ENCODE results near the gene GCKR. TPM values are rescaled to one million over a fixed set of nuclear protein-coding genes. Genes with fewer than 3 reads are reported as not detected.

The GCKR gene
- total RNA-seq, 1 experiment from 2014 or later: 3.4 TPM

- peaks cover 17% of the 10 kb centered on the region for H3K4me1 ChIP-seq (replicated peaks; ENCODE audit: insufficient read depth)
- H3K27me3 ChIP-seq (ENCODE audit: insufficient read depth, low read depth): no peaks in the 10 kb centered on the region
- H3K79me2 ChIP-seq (ENCODE audit: low read depth): 0 out of 2 replicates have a peak, but pooled peaks cover 8% of the 10 kb centered on the region
- CTCF ChIA-PET: interaction anchor here (0.6 kb wide), 1 partner anchor 473 kb away, joined by 3 read pairs; no protein-coding TSS in a partner anchor
- no peaks in the 10 kb centered on the region for H4K20me1 ChIP-seq (ENCODE audit: insufficient read depth)
- H3K27ac ChIP-seq: peak within 1 kb of the TSS; percentile 31
- intact Hi-C loops (cut with micrococcal nuclease; ENCODE audit: unreplicated experiment): loop anchor here (1.0 to 5.0 kb wide), 3 partner anchors 47 to 139 kb away; partner anchors contain the start of genes CCDC121, GPN1, KRTCAP3 and ZNF512
- POLR2A ChIA-PET (ENCODE audit: unreplicated experiment): no interaction called here
- H3K4me2 ChIP-seq: peak within 1 kb of the TSS; percentile 94
- H3K9me3 ChIP-seq (ENCODE audit: insufficient read depth, low read depth): no peaks in the 10 kb centered on the region
- H2AFZ ChIP-seq: peak within 1 kb of the TSS; percentile 97
- H3K9me2 ChIP-seq (ENCODE audit: insufficient read depth): no peaks in the 10 kb centered on the region
- no peaks in the 10 kb centered on the region for H3K36me3 ChIP-seq (ENCODE audit: low read depth)
- peaks cover 15% of the 10 kb centered on the region for H3F3A ChIP-seq (ENCODE audit: insufficient read depth, low read depth)
- TF ChIP-seq CTCF (conservative IDR thresholded peaks at IDR 0.05) (no peak), EZH2 (IDR thresholded peaks at IDR 0.05; ENCODE audit: low read depth) (no peak)
- peak; percentile 98 to 100 for DNase-seq
- H3K4me3 ChIP-seq: peak within 1 kb of the TSS; percentile 65
- TSS peak; percentile 85 for BruUV-seq (replicated peaks)
Observed at GRCh38 chr2:27489498-27490397, 6.9 kb upstream of the GCKR start, which contains the start of gene IFT172. Gene IFT172 (minus strand): TSS chr2:27489743. CDS start chr2:27489653, 90 bp downstream.

- no TSS peak for BruUV-seq (replicated peaks)
- POLR2A ChIA-PET (ENCODE audit: unreplicated experiment): no interaction called here
- H3K4me1 ChIP-seq (replicated peaks; ENCODE audit: insufficient read depth): peaks cover 36% of the 10 kb centered on the region
- 0 out of 2 replicates have a peak, but pooled peaks cover 8% of the 10 kb centered on the region for H3K79me2 ChIP-seq (ENCODE audit: low read depth)
- H3K9me2 ChIP-seq (ENCODE audit: insufficient read depth): no peaks in the 10 kb centered on the region
- H3K4me2 ChIP-seq: no peak overlapping the region
- H3K27me3 ChIP-seq (ENCODE audit: insufficient read depth, low read depth): peaks cover 7% of the 10 kb centered on the region; the same call in 1 of the 2 replicates
- H2AFZ ChIP-seq: no peak overlapping the region
- no peaks in the 10 kb centered on the region for H3K9me3 ChIP-seq (ENCODE audit: insufficient read depth, low read depth)
- TF ChIP-seq CTCF (conservative IDR thresholded peaks at IDR 0.05): no peak
- H3F3A ChIP-seq (ENCODE audit: insufficient read depth, low read depth): peaks cover 22% of the 10 kb centered on the region
- no peak overlapping the region for H3K4me3 ChIP-seq
- intact Hi-C loops (cut with micrococcal nuclease; ENCODE audit: unreplicated experiment): loop anchor here (5.0 kb wide), 1 partner anchor 90 kb away; the partner anchor contains the start of gene ZNF512
- no peaks in the 10 kb centered on the region for H4K20me1 ChIP-seq (ENCODE audit: insufficient read depth)
- H3K27ac ChIP-seq: no peak overlapping the region
- CTCF ChIA-PET: interaction anchor here (0.6 kb wide), 1 partner anchor 61 kb away, joined by 3 read pairs; no protein-coding TSS in a partner anchor
- no peak for DNase-seq
- no peaks in the 10 kb centered on the region for H3K36me3 ChIP-seq (ENCODE audit: low read depth)
Observed at GRCh38 chr2:27492557-27492956, 4.1 kb upstream of the GCKR start.

GRCh38 chr2:27493948-27494283 lies 2.7 kb upstream of the GCKR start:
- Histone ChIP-seq H3K9me2 (ENCODE audit: insufficient read depth) (no peaks in the 10 kb centered on the region), H3K79me2 (ENCODE audit: low read depth) (0 out of 2 replicates have a peak, but pooled peaks cover 3% of the 10 kb centered on the region), H3F3A (ENCODE audit: insufficient read depth, low read depth) (peaks cover 17% of the 10 kb centered on the region), H3K36me3 (ENCODE audit: low read depth) (no peaks in the 10 kb centered on the region), H3K9me3 (ENCODE audit: insufficient read depth, low read depth) (no peaks in the 10 kb centered on the region), H3K4me2 (0 out of 2 replicates have a peak overlapping the region, but pooled peaks have one; percentile 86), H4K20me1 (ENCODE audit: insufficient read depth) (no peaks in the 10 kb centered on the region), H3K4me3 (no peak overlapping the region), H3K27me3 (ENCODE audit: insufficient read depth, low read depth) (peaks cover 7% of the 10 kb centered on the region; the same call in 1 of the 2 replicates), H3K4me1 (replicated peaks; ENCODE audit: insufficient read depth) (peaks cover 31% of the 10 kb centered on the region), H2AFZ (no peak overlapping the region; the same call in 1 of the 2 replicates), H3K27ac (no peak overlapping the region)
- CTCF ChIA-PET: no interaction called here
- POLR2A ChIA-PET (ENCODE audit: unreplicated experiment): interaction anchor here (1.0 kb wide), 1 partner anchor 33 kb away, joined by 3 read pairs; no protein-coding TSS in a partner anchor
- TF ChIP-seq EZH2 (IDR thresholded peaks at IDR 0.05; ENCODE audit: low read depth) (no peak), CTCF (conservative IDR thresholded peaks at IDR 0.05) (no peak)
- intact Hi-C loops (cut with micrococcal nuclease; ENCODE audit: unreplicated experiment): loop anchor here (5.0 kb wide), 1 partner anchor 88 kb away; the partner anchor contains the start of gene ZNF512
- DNase-seq: no peak
- BruUV-seq (replicated peaks): TSS peak; percentile 66
